GM12874 (cell line): ENCODE measurements around the gene DUS2.

ENCODE experiments used
- CTCF ChIP-seq: IDR thresholded peaks from 2 replicates; pipeline ENCODE4 v1.5.1; 2011; ENCODE audit warnings: low read depth, mild to moderate bottlenecking, control low read depth, low read length, moderate library complexity; ENCODE audit not compliant: insufficient read depth

DUS2 gene

GRCh38 chr16:68022728-68023537 is at the start of gene DUS2, which contains the start of gene DDX28:
Gene DUS2, plus strand, starts transcription at chr16:68023284. Its CDS starts 14,740 bp downstream, at chr16:68038024.
Gene DDX28, minus strand, starts transcription at chr16:68023232. Its CDS starts 30 bp downstream, at chr16:68023202.
- no peak for TF ChIP-seq CTCF

- no peak for TF ChIP-seq CTCF
These were observed 47.6 kb upstream of the DUS2 start for GRCh38 chr16:67975321-67976105.

GRCh38 chr16:67976205-67976604 is 46.9 kb upstream of the DUS2 start:
- no peak for TF ChIP-seq CTCF

- no peak for TF ChIP-seq CTCF
These were observed 46.1 kb upstream of the DUS2 start for GRCh38 chr16:67977005-67977404.

GRCh38 chr16:67977469-67978227 is 45.4 kb upstream of the DUS2 start:
- TF ChIP-seq CTCF, result no peak

- TF ChIP-seq CTCF, result peak; percentile 93
These were observed 43.0 kb upstream of the DUS2 start, which contains the start of gene DPEP3 for GRCh38 chr16:67979955-67980678. Gene DPEP3, minus strand, starts transcription at chr16:67980499. Its CDS starts 119 bp downstream, at chr16:67980380.
